H1 (cell line): ENCODE measurements around the gene MT1G. TPM values are rescaled to one million over a fixed set of nuclear protein-coding genes. Genes with fewer than 3 reads are reported as not detected.

Experiments
- CTCF ChIA-PET: fragments of 300-600 bp; sonication (Branson Sonifier 250); formaldehyde crosslinking; loops from one replicate; lab custom pipeline; 2021; ENCODE audit not compliant: partially characterized antibody; lab: Charles Lee
- POLR2A ChIA-PET: fragments of 300-600 bp; sonication (Branson Sonifier 250); formaldehyde crosslinking; loops from one replicate; lab custom pipeline; 2021; ENCODE audit warnings: inconsistent platforms; ENCODE audit not compliant: partially characterized antibody; lab: Charles Lee
- DNase-seq, 2 experiments: peaks; one replicate each; pipeline versions ENCODE4 v3.0.0 to v3.0.0-alpha.2; 2010 to 2022; ENCODE audit warnings: low spot score in 2 of 2, low read depth in 1 of 2, mixed read lengths in 1 of 2
- FAIRE-seq: peaks from 2 replicates; lab custom pipeline; 2011; peaks lifted over from hg19 to GRCh38; lab: Jason Lieb, UNC
- H2AFZ ChIP-seq: 2 replicates; pipeline ENCODE4 v1.8.1; 2012; ENCODE audit warnings: low read length, inconsistent platforms
- H2AK5ac ChIP-seq: 2 replicates; pipeline ENCODE4 v1.6.1; 2013; ENCODE audit warnings: low read depth, low read length
- H2BK120ac ChIP-seq: replicated peaks from 2 replicates; pipeline ENCODE3; 2013; ENCODE audit warnings: low read depth, low read length, inconsistent platforms
- H2BK12ac ChIP-seq: 2 replicates; pipeline ENCODE4 v1.6.1; 2013; ENCODE audit warnings: low read depth, low read length
- H2BK15ac ChIP-seq: 2 replicates; pipeline ENCODE4 v1.6.1; 2013; ENCODE audit warnings: low read length
- H2BK20ac ChIP-seq: 2 replicates; pipeline ENCODE4 v1.6.1; 2013; ENCODE audit warnings: low read length
- H2BK5ac ChIP-seq: 2 replicates; pipeline ENCODE4 v1.6.1; 2013; ENCODE audit warnings: low read depth, low read length
- H3K14ac ChIP-seq: 2 replicates; pipeline ENCODE4 v1.6.1; 2013; ENCODE audit warnings: inconsistent platforms; ENCODE audit not compliant: insufficient read length
- H3K18ac ChIP-seq: 2 replicates; pipeline ENCODE4 v1.6.1; 2013; ENCODE audit warnings: low read length; ENCODE audit errors: extremely low read depth
- H3K23ac ChIP-seq: 2 replicates; pipeline ENCODE4 v1.6.1; 2013; ENCODE audit warnings: inconsistent platforms; ENCODE audit not compliant: insufficient read length
- H3K23me2 ChIP-seq: 2 replicates; pipeline ENCODE4 v1.6.1; 2013; ENCODE audit warnings: low read depth, low read length
- H3K27ac ChIP-seq: 2 replicates; pipeline ENCODE4 v1.6.1; 2011; ENCODE audit warnings: low read depth, low read length, inconsistent platforms
- H3K27me3 ChIP-seq, 4 experiments: replicated peaks in 1 of 4; 1 replicate in 1 of 4; 2 replicates in 3 of 4; pipeline versions ENCODE4 v1.6.1 to v1.8.1; 2011 to 2013; ENCODE audit warnings: low read length in 3 of 4, mild to moderate bottlenecking in 3 of 4, inconsistent platforms in 2 of 4, mixed read lengths in 2 of 4, moderate library complexity in 1 of 4; ENCODE audit not compliant: control insufficient read depth in 3 of 4, insufficient read depth in 3 of 4; ENCODE audit errors: extremely low read depth in 1 of 4
- H3K36me3 ChIP-seq, 4 experiments: 2 replicates each; pipeline versions ENCODE4 v1.6.1 to v1.8.1; 2011 to 2013; ENCODE audit warnings: mild to moderate bottlenecking in 4 of 4, low read length in 3 of 4, moderate library complexity in 2 of 4, control low read depth in 1 of 4, inconsistent platforms in 1 of 4; ENCODE audit not compliant: insufficient read depth in 4 of 4, control insufficient read depth in 2 of 4
- H3K4ac ChIP-seq: replicated peaks from 2 replicates; pipeline ENCODE3; 2013; ENCODE audit warnings: low read length, low read depth, mixed read lengths, inconsistent platforms; ENCODE audit not compliant: insufficient read length
- H3K4me1 ChIP-seq, 4 experiments: replicated peaks in 1 of 4; 1 replicate in 1 of 4; 2 replicates in 3 of 4; pipeline versions ENCODE4 v1.6.1 to v1.8.1; 2011 to 2013; ENCODE audit warnings: low read length in 3 of 4, inconsistent platforms in 2 of 4, mixed read lengths in 1 of 4; ENCODE audit not compliant: insufficient read depth in 4 of 4, control insufficient read depth in 3 of 4
- H3K4me2 ChIP-seq, 2 experiments: 2 replicates each; pipeline versions ENCODE4 v1.6.1 to v1.8.1; 2011 to 2013; ENCODE audit warnings: low read depth in 2 of 2, low read length in 2 of 2, control low read depth in 1 of 2, inconsistent platforms in 1 of 2, mild to moderate bottlenecking in 1 of 2; ENCODE audit not compliant: insufficient read depth in 1 of 2
- H3K4me3 ChIP-seq, 4 experiments: fragments of 200-600, 300-600 bp in 1 of 4; sonication (generic), shearing (Covaris generic), sonication (Bioruptor Twin) in 1 of 4; 2 replicates each; pipeline versions ENCODE4 v1.5.1 to v1.8.1; 2011 to 2016; ENCODE audit warnings: low read length in 4 of 4, low read depth in 3 of 4, control low read depth in 2 of 4, inconsistent platforms in 2 of 4, mild to moderate bottlenecking in 2 of 4, mixed read lengths in 1 of 4, moderate library complexity in 1 of 4; ENCODE audit not compliant: insufficient read depth in 2 of 4; ENCODE audit errors: extremely low read depth in 1 of 4
- H3K56ac ChIP-seq: replicated peaks from 2 replicates; pipeline ENCODE3; 2013; ENCODE audit warnings: low read depth, mild to moderate bottlenecking, mixed read lengths, low read length, inconsistent platforms; ENCODE audit not compliant: insufficient read length
- H3K79me1 ChIP-seq: 2 replicates; pipeline ENCODE4 v1.6.1; 2013; ENCODE audit warnings: low read depth, low read length, control low read depth
- H3K79me2 ChIP-seq, 2 experiments: 2 replicates each; pipeline versions ENCODE4 v1.6.1 to v1.8.1; 2012 to 2013; ENCODE audit warnings: low read length in 2 of 2, mild to moderate bottlenecking in 2 of 2, inconsistent platforms in 1 of 2; ENCODE audit not compliant: insufficient read depth in 2 of 2, control insufficient read depth in 1 of 2
- H3K9ac ChIP-seq, 4 experiments: replicated peaks in 1 of 4; 1 replicate in 1 of 4; 2 replicates in 3 of 4; pipeline versions ENCODE4 v1.6.1 to v1.8.1; 2011 to 2013; ENCODE audit warnings: low read depth in 3 of 4, low read length in 3 of 4, control low read depth in 2 of 4, mild to moderate bottlenecking in 2 of 4, moderate library complexity in 2 of 4, inconsistent platforms in 1 of 4; ENCODE audit errors: extremely low read depth in 1 of 4
- H3K9me3 ChIP-seq, 2 experiments: 2 replicates each; pipeline versions ENCODE4 v1.6.1 to v1.8.1; 2012 to 2013; ENCODE audit warnings: mild to moderate bottlenecking in 2 of 2, moderate library complexity in 2 of 2, control low read depth in 1 of 2, inconsistent platforms in 1 of 2, low read depth in 1 of 2, low read length in 1 of 2, mixed read lengths in 1 of 2; ENCODE audit not compliant: insufficient read depth in 2 of 2
- H4K20me1 ChIP-seq, 2 experiments: replicated peaks in 1 of 2; 2 replicates each; pipeline versions ENCODE3 to v1.8.1; 2011 to 2013; ENCODE audit warnings: inconsistent platforms in 2 of 2, low read length in 2 of 2, mild to moderate bottlenecking in 1 of 2; ENCODE audit not compliant: insufficient read depth in 2 of 2, control insufficient read depth in 1 of 2
- H4K5ac ChIP-seq: 2 replicates; pipeline ENCODE4 v1.6.1; 2013; ENCODE audit warnings: low read length, low read depth, mixed read lengths, inconsistent platforms; ENCODE audit not compliant: insufficient read length
- H4K8ac ChIP-seq: 2 replicates; pipeline ENCODE4 v1.8.0; 2013; ENCODE audit warnings: mild to moderate bottlenecking, moderate library complexity, low read length, inconsistent platforms; ENCODE audit not compliant: insufficient read depth; ENCODE audit errors: extremely low read depth
- H4K91ac ChIP-seq: replicated peaks from 2 replicates; pipeline ENCODE3; 2013; ENCODE audit warnings: low read length, mixed read lengths, inconsistent platforms; ENCODE audit not compliant: insufficient read length
- EZH2 ChIP-seq: fragments of 200-600 bp; sonication (generic); IDR thresholded peaks from 2 replicates; pipeline ENCODE4 v1.7.1; 2012; ENCODE audit warnings: low read depth, mild to moderate bottlenecking, moderate library complexity, low read length, inconsistent platforms; ENCODE audit not compliant: severe bottlenecking
- RNF2 ChIP-seq: fragments of 200-900, 300-1000 bp; sonication (generic); IDR thresholded peaks from 2 replicates; pipeline ENCODE4 v1.7.1; 2016; ENCODE audit warnings: borderline replicate concordance, low read depth, mild to moderate bottlenecking, antibody characterized with exemption, low read length; ENCODE audit not compliant: poor library complexity, severe bottlenecking; ENCODE audit errors: missing control alignments
- RXRA ChIP-seq: IDR thresholded peaks from 2 replicates; pipeline ENCODE4 v1.6.1; 2011; ENCODE audit warnings: low read depth, mild to moderate bottlenecking, low read length, moderate library complexity; ENCODE audit not compliant: insufficient read depth
- WGBS, 2 experiments: shearing (Covaris generic) in 1 of 2; methylation state at CpG; one replicate each; pipeline versions ENCODE4 v1.1.6 to v1.1.7; 2013 to 2015; ENCODE audit warnings: low lambda C conversion rate in 2 of 2, mixed read lengths in 2 of 2, inconsistent platforms in 1 of 2, low coverage in 1 of 2, missing lambda C conversion rate in 1 of 2; ENCODE audit not compliant: insufficient replicate concordance in 2 of 2, insufficient coverage in 1 of 2, insufficient read length in 1 of 2; ENCODE audit errors: extremely low coverage in 1 of 2, missing lambda C conversion rate in 1 of 2; 5-methylcytosine and 5-hydroxymethylcytosine counted together
- polyA plus RNA-seq, 7 experiments: library from polyadenylated mRNA; depleted of rRNA in 3 of 7; stranded (reverse) in 5 of 7; unstranded in 2 of 7; fragments of >200 nt in 5 of 7; fragments of 200-250 nt in 2 of 7; gene quantifications; 1 replicate in 5 of 7; 2 replicates in 1 of 7; 4 replicates in 1 of 7; pipeline versions ENCODE4 v1.2.1 to v1.2.3, GENCODE V29; 2011 to 2013; ENCODE audit warnings: missing spikeins in 2 of 7, mixed read lengths in 2 of 7
- total RNA-seq: library from RNA; stranded (reverse); fragmentation: NEBNext Ultra II Directional; extraction: Animal tissue kit (Norgen Biotek cat#: 25700); gene quantifications from 2 replicates; pipeline ENCODE4 v1.2.1, GENCODE V29; 2021

Gene MT1G
- total and polyA plus RNA-seq, 2 of the 8 experiments (the other 6 are each of a cell fraction or from before 2014, with no cell fraction given) = 17.7 to 515 TPM

- CTCF ChIA-PET = interaction anchor here (0.8 kb wide), 1 partner anchor 15 kb away, joined by 3 read pairs; no protein-coding TSS in a partner anchor
- no peak for TF ChIP-seq EZH2
- TF ChIP-seq RXRA = no peak
- TF ChIP-seq RNF2 = no peak
- Histone ChIP-seq H3K4me1 (peaks cover 0 to 7% (median 4%) of the 10 kb centered on the region in 4 experiments; a peak in 2 of 7 replicates), H3K4me2 (no peak overlapping the region), H2BK120ac (no peak overlapping the region), H3K23me2 (no peaks in the 10 kb centered on the region; the same call in 1 of the 2 replicates), H3K79me2 (no peaks in the 10 kb centered on the region), H2BK12ac (no peak overlapping the region), H3K27me3 (peaks cover 37 to 70% (median 62%) of the 10 kb centered on the region in 4 experiments), H3K79me1 (no peaks in the 10 kb centered on the region), H3K9ac (no peak overlapping the region), H3K27ac (no peak overlapping the region), H4K20me1 (peaks cover 2 to 4% of the 10 kb centered on the region in 2 experiments), H4K8ac (no peak overlapping the region), H2BK5ac (no peak overlapping the region), H3K4me3 (no peak overlapping the region), H2AFZ (no peak overlapping the region), H3K36me3 (no peaks in the 10 kb centered on the region), H2AK5ac (no peak overlapping the region), H3K4ac (no peak overlapping the region), H4K91ac (no peak overlapping the region), H2BK15ac (no peak overlapping the region), H3K9me3 (no peaks in the 10 kb centered on the region), H2BK20ac (no peak overlapping the region), H3K56ac (no peak overlapping the region), H3K18ac (no peak overlapping the region), H4K5ac (no peak overlapping the region), H3K23ac (no peak overlapping the region), H3K14ac (no peak overlapping the region)
- no peak for FAIRE-seq
- no peak for DNase-seq
- POLR2A ChIA-PET = no interaction called here
- 75% methylated on average over 3 of the region's 3 CpGs; no CpG with 5 or more reads in 1 of the 2 experiments for WGBS, 2 experiments
These were observed 18.0 kb downstream of the MT1G start for GRCh38 chr16:56649820-56650219.
